KOPT-K1 (cell line): ENCODE data around the gene PIK3CG.
"Not testable (repeated sequence)": the region's sequence is repeated elsewhere in the genome, so short reads cannot be mapped to it uniquely, and the experiment has no call there.

Source experiments
- H3K27ac ChIP-seq: fragments of 200-600 bp; sonication (generic); 2 replicates; pipeline ENCODE4 v1.5.1; 2016; ENCODE audit warnings: antibody characterized with exemption, mild to moderate bottlenecking, low read depth, low read length; ENCODE audit not compliant: poor library complexity, severe bottlenecking
- H3K36me3 ChIP-seq: fragments of 200-600 bp; sonication (generic); 2 replicates; pipeline ENCODE4 v1.5.1; 2017; ENCODE audit warnings: antibody characterized with exemption, mild to moderate bottlenecking, low read length, moderate library complexity; ENCODE audit not compliant: insufficient read depth
- H3K9me3 ChIP-seq: fragments of 200-600 bp; sonication (generic); 2 replicates; pipeline ENCODE4 v1.5.1; 2017; ENCODE audit warnings: antibody characterized with exemption, low read length, mild to moderate bottlenecking; ENCODE audit not compliant: insufficient read depth, poor library complexity, severe bottlenecking

The PIK3CG gene

DNA sequence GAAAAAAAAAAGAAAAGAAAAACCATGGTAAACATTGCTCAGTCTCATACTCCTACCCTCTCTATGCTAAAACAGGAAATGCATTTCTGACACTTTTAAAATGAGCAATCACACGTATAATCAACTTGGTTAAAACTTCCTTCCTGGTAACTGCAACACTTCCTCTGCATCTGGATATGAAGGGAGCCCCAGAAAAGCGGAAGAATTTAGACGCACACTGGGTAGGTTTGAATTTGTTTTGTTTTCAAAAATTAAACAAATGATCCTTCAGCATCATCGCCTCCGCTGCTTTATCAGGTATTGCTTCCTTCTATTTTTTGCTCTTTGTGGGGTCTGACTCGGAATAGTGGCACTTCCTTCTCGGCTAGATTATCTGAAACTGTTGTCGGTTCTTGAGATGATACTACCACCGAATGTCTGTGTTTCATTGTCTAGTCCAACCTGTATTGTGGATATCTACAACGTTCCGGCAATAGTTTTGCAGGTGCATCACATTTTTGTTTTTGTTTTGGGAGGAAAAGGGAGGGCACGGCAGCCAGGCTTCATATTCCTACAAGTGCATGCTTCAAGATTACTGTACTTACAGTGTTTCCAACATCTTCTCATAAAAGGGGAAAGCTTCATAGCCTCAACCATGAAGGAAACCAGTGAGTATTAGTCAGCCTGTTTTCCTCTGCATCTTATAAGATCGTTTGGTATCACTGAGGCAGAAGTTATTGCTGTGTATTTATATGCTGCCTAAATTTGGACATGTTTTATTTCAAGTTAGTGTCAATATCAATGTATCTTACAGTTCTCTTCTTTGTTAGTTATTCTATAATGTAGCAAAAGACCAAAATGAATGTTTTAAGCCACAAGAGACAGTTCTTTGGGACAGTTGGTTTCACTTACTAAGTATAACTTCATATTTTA is at the start of gene PIK3CG:
PIK3CG (plus strand) TSS at position 153 of the 912 bp plus-strand sequence. CDS start 2,280 bp downstream, outside the sequence.
- H3K36me3 ChIP-seq = peaks cover 33% of the 10 kb centered on the region
- H3K27ac ChIP-seq = peak within 1 kb of the TSS; percentile 87
- H3K9me3 ChIP-seq = no peaks in the 10 kb centered on the region

DNA sequence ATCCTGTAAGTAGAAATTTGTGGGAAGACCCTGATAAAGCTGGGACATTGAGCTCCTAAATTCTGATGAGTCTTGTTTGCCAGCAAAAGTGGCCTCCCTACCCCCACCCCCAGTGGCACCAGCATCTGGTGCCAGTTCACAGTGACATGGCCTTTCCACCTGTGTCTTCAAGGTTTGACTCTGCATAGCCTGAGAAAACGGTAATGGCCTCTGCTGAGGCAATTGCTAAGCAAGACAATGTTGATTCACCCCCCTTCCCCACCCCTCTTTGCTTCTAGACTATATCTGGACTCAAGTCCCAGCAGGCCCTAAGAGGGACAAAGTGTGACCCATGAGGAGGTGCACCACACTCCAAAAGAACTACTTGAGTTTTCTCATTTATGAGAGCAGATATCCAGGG is 48.0 kb upstream of the PIK3CG start:
- Histone ChIP-seq H3K36me3 (no peaks in the 10 kb centered on the region), H3K9me3 (no peaks in the 10 kb centered on the region), H3K27ac (no peak overlapping the region)

DNA sequence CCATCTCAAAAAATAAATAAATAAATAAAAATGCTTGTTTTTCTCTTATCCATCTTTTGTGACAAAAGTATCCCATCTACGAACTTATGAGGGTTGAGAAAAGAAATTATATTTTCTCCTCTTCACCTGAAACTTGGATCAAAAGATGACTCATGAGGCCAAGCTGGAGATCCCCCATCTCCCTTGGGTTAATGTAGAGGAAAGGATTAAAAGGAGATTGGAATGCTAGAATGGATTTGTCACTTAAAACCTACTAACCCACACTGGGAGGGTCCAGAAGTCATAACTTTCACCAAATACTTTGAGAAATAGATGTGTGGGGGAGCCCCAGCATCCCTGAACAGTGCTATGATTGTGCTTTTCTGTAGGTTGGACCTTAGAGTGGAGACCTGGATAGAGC is 46.3 kb upstream of the PIK3CG start:
- no peaks in the 10 kb centered on the region for H3K9me3 ChIP-seq

DNA sequence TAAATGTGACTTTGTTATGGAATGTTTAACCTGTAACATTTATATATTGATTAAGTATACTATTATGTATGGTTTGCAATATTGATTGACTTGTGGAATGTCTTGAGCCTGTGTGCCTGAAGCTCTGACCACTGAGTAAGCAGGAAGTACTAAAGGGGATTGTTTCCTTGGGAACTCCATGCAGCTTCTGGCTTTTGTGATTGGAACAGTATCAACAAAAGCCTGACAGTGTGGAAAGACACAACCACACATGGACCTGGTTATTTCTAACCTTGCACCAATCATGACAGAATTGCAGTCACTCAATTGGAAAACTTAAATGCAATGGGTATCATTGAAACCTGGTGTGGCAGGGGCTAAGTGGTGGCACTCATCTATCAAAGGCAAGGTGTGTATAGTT is 45.5 kb upstream of the PIK3CG start:
- Histone ChIP-seq H3K27ac (no peak overlapping the region), H3K36me3 (no peaks in the 10 kb centered on the region)

More for the DNA sequence above, 46.3 kb upstream of the PIK3CG start:
- H3K27ac ChIP-seq = no peak overlapping the region
- H3K36me3 ChIP-seq = no peaks in the 10 kb centered on the region

DNA sequence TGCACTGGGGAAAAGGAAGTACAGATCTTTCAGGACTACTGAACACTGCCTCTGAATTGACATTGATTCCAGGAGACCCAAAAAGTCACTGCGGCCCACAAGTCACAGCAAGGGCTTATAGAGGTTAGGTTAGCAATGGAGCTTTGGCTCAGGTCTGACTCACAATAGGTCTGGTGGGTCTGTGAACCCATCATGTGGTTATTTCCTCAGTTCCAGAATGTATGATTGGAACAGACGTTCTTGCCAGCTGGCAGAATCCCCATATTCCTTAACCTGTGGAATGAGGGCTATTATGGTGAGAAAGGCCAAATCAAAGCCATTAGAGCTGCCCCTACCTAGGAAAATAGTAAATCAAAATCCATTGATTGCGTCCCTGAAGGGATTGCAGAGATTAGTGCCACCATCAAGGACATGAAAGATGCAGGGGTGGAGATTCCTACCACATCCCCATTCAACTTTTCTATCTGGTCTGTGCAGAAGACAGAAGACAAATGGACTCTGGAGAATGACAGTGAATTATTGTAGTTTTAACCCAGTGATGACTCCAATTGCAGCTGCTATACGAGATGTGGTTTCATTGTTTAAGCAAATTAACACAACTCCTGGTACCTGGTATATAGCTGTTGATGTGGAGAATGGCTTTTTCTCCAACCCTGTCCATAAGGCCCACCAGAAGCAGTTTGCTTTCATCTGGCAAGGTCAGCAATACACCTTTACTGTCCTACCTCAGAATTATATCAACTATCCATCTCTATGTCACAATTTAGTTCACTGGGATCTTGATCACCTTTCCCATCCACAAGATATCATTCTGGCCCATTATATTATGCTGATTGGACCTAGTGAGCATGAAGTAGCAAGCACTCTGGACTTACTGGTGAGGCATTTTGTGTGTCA is 44.5 kb upstream of the PIK3CG start:
- Histone ChIP-seq H3K9me3 (no peaks in the 10 kb centered on the region), H3K27ac (no peak overlapping the region), H3K36me3 (no peaks in the 10 kb centered on the region)

More for the DNA sequence above, 45.5 kb upstream of the PIK3CG start:
- H3K9me3 ChIP-seq = no peaks in the 10 kb centered on the region

DNA sequence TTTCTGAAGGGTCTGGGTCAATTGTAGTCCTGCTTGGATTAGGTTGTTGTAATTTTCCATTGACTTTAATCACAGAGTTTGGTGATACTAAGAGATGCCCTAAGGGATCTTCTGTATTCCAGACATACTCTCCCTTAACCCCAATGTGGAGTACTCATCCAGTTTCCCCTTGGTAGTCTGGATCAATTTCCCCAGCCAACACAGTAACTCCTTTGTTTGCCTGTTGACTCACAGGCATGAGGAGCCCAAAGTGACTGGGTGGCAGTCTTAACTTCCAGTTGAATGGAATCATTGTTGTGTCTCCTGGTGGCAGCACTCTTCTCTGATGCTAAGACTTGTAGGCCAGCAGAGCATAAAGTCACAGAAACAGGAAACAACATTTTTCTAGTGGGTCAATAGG is 41.5 kb upstream of the PIK3CG start:
- H3K36me3 ChIP-seq = no peaks in the 10 kb centered on the region
- H3K27ac ChIP-seq = no peak overlapping the region
- H3K9me3 ChIP-seq = no peaks in the 10 kb centered on the region

DNA sequence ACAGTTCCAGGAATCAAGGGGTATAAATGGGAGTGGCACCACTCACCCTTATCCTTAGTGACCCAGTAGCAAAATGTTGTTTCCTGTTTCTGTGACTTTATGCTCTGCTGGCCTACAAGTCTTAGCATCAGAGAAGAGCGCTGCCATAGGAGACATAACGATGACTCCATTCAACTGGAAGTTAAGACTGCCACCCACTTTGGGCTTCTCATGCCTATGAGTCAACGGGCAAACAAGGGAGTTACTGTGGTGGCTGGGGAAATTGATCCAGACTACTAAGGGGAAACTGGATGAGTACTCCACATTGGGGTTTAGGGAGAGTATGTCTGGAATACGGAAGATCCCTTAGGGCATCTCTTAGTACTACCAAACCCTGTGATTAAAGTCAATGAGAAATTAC is 40.6 kb upstream of the PIK3CG start:
- Histone ChIP-seq H3K27ac (no peak overlapping the region), H3K36me3 (no peaks in the 10 kb centered on the region), H3K9me3 (peaks cover 3% of the 10 kb centered on the region)

DNA sequence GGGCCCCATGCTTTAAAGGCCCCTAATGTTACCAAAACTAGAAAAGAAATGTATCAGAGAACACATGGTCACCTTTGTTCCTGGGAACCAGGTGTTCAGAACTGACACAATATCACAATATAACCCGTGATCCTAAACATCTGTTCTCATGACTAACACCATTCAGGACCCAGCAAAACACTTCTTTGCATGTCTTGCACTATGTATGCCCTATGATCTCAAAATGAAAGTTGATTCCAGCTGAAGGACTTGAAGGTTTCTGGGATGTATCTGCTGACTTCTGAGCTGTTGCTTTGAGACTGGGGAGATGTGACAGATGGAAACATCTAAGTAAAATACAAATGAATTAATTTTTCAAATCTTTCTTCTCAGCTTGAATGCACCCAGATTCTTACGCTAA is 37.5 kb upstream of the PIK3CG start:
- H3K27ac ChIP-seq = no peak overlapping the region
- no peaks in the 10 kb centered on the region for H3K36me3 ChIP-seq
- H3K9me3 ChIP-seq = peaks cover 12% of the 10 kb centered on the region

DNA sequence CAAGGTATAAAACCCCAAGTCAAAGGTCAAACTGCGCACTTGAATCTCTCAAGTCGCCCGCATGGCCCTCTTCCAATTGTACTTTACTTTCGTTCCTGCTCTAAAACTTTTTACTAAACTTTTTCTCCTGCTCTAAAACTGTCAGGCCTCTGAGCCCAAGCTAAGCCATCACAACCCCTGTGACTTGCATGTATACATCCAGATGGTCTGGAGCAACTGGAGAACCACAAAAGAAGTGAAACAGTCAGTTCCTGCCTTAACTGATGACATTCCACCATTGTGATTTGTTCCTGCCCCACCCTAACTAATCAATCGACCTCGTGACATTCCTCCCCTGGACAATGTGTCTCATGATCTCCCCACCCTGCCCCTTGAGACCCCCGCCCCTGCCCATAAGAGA is 35.6 kb upstream of the PIK3CG start:
- H3K36me3 ChIP-seq = no peaks in the 10 kb centered on the region
- H3K27ac ChIP-seq = no peak overlapping the region
- H3K9me3 ChIP-seq = peaks cover 12% of the 10 kb centered on the region

DNA sequence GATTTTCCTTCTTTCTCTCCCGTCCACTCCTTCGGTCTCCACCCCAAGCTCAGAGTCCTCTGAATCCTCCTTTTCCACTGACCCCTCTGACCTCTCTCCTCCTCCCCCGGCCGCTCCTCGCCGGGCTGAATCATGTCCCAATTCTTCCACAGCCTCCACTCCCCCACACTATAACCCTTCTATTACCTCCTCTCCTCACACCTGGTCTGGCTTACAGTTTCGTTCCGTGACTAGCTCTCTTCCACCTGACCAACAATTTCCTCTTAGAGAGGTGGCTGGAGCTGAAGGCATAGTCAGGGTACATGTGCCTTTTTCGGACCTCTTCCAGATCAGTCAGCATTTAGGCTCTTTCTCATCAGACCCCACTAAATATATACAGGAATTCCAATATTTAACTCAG is 34.2 kb upstream of the PIK3CG start:
- H3K36me3 ChIP-seq, H3K27ac ChIP-seq: not testable (repeated sequence)
- H3K9me3 ChIP-seq = peaks cover 12% of the 10 kb centered on the region

DNA sequence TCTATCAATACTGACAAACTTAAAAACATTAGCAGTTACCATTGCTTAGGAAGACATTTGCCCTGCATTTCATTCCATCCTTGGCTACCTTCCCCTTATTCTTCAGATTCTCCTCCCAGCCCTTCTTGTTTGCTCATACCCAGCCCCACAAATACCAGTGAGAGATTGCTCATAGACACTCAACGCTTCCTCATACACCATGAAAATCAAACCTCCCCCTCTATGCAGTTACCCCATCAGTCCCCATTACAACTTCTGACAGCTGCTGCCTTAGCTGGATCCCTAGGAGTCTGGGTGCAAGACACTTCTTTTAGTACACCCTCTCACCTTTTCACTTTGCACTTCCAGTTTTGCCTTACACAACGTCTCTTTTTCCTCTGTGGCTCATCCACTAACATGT is 28.3 kb upstream of the PIK3CG start:
- Histone ChIP-seq H3K27ac (no peak overlapping the region), H3K36me3 (no peaks in the 10 kb centered on the region), H3K9me3 (no peaks in the 10 kb centered on the region)

DNA sequence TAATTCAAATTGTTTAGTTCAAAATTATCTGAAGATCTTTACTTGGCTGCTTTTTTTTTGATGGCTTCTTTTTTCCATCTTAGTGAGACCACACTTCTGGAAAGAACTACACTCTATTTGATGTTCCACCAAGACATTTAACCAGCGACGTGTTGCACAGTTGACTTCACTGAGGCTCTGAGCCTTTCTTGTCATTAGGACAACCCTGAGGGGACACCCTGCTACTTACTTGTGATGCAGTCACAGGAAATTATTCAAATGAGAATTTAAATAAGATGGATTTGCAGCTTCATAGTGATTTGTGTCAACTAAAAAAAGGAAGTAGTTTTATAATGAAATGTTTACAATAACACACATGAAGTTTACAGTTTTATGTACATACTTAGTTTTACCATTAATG is 25.6 kb upstream of the PIK3CG start:
- Histone ChIP-seq H3K9me3 (no peaks in the 10 kb centered on the region), H3K27ac (no peak overlapping the region), H3K36me3 (no peaks in the 10 kb centered on the region)

DNA sequence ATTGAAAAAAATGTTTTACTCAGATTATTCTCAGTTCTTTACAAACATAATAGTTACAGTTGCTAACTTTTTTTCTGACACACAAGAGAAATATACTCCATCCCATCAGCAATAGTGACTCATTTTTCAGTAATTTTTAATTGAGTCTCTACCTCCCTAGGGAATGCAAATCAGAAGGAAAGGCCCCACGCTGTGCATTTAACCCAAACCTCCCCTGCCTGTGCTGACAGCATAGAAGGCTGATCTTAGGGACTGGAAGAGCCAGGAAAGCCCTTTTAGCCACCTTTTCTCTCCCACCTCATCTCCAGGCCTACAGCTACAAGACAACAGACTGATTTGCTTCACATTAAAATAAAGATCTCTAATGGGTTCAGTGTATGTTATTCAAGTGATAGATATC is 24.7 kb upstream of the PIK3CG start:
- no peaks in the 10 kb centered on the region for H3K9me3 ChIP-seq
- no peak overlapping the region for H3K27ac ChIP-seq
- no peaks in the 10 kb centered on the region for H3K36me3 ChIP-seq

DNA sequence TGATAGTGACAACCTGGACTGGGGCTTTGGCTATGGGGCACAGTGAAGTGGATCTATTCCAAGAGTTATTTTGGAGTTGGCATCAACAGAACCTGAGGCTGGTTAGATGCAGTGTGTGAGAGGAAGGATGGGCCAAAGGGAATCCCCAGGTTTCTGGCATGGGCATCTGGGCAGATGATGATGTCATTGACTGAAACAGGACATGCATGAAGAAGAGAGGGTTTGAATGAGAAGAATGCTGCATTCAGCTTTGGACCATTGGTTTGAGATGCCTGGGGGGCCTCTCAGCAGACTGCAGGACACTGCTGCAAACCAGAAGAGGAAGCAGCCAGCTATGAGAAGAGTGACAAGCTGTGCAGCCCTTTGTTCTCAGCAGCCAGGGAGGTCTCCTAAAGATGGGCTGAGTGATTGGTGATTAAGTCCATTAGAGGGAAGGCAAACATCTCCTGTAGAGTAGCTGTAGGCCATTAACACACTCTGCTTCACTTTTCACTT is 23.1 kb upstream of the PIK3CG start:
- Histone ChIP-seq H3K9me3 (no peaks in the 10 kb centered on the region), H3K36me3 (no peaks in the 10 kb centered on the region), H3K27ac (no peak overlapping the region)

DNA sequence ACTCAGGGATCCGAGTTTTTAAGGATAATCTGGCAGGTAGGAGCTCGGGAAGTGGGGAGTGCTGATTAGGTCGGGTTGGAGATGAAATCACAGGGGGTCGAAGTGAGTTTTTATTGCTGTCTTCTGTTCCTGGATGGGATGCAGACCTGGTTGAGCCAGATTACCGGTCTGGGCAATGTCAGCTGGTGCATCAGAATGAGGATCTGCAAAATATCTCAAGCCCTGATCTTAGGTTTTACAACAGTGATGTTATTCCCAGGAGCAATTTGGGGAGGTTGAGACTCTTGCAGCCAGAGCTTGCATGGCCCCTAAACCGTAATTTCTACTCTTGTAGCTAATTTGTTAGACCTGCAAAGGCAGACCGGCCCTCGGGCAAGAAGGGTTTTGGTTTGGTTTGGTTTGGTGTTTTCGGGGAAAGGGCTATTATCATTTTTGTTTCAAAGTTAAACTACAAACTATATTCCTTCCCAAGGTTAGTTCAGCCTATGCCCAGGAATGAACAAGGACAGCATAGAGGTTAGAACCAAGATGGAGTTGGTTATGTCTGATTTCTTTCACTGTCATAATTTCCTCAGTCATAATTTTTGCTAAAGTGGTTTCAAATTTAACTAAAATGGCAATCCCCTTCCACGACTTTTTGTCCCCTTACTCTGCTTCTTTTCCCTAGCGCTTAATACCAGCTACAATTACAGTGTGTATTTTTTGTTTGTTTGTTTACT is 20.6 kb upstream of the PIK3CG start:
- Histone ChIP-seq H3K27ac (no peak overlapping the region), H3K36me3 (no peaks in the 10 kb centered on the region), H3K9me3 (no peaks in the 10 kb centered on the region)
